RWPE1 (cell line): Measurements from ENCODE around the gene PLEKHM3.

Source experiments
- CTCF ChIA-PET: fragments of 350-600 bp; sonication (Branson Sonifier 250); formaldehyde crosslinking; extraction: SDS; loops from one replicate; lab custom pipeline; 2021; lab: Yijun Ruan, JAX
- POLR2A ChIA-PET: fragments of 400-600 bp; formaldehyde crosslinking; extraction: SDS; loops from one replicate; lab custom pipeline; 2020; ENCODE audit warnings: antibody characterized with exemption; ENCODE audit not compliant: low non-redundant PET; lab: Yijun Ruan, JAX
- DNase-seq: peaks from one replicate; pipeline ENCODE4 v3.0.0; 2012; ENCODE audit warnings: low spot score
- H3K27ac ChIP-seq: fragments of 450-650 bp; 2 replicates; pipeline ENCODE4 v1.5.1; 2017
- TF ChIP-seq, protein P1 (sequence below): fragments of 450-650 bp; conservative IDR thresholded peaks from 2 replicates; pipeline ENCODE4 v1.5.1; 2017; ENCODE audit warnings: low read depth, mild to moderate bottlenecking

Gene PLEKHM3

GRCh38 chr2:207926133-207926988, 99.0 kb downstream of the PLEKHM3 start:
- DNase-seq: no peak
- ChIA-PET POLR2A (no interaction called here), CTCF (no interaction called here)
- TF ChIP-seq, protein P1, sequence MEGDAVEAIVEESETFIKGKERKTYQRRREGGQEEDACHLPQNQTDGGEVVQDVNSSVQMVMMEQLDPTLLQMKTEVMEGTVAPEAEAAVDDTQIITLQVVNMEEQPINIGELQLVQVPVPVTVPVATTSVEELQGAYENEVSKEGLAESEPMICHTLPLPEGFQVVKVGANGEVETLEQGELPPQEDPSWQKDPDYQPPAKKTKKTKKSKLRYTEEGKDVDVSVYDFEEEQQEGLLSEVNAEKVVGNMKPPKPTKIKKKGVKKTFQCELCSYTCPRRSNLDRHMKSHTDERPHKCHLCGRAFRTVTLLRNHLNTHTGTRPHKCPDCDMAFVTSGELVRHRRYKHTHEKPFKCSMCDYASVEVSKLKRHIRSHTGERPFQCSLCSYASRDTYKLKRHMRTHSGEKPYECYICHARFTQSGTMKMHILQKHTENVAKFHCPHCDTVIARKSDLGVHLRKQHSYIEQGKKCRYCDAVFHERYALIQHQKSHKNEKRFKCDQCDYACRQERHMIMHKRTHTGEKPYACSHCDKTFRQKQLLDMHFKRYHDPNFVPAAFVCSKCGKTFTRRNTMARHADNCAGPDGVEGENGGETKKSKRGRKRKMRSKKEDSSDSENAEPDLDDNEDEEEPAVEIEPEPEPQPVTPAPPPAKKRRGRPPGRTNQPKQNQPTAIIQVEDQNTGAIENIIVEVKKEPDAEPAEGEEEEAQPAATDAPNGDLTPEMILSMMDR: no peak
- H3K27ac ChIP-seq: no peak overlapping the region

DNA sequence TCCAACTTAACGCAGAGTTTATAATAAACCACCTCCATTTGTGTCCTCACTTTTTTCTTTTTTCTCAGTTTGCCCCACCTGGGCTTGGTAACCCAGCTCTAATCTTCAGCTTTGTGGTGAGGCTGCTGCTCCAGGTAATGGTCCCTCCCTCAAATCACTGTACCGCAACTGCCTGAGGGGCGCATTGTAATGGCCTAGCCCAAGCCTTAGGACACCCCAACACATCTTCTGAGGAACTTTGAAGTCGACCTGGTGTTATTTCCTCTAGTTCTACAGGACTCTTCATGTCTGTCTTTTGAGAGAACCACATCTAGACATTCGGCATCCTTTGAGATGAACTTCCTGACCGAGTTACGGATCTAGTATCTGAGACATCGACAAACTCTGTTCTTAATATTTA, 99.7 kb downstream of the PLEKHM3 start:
- no peak overlapping the region for H3K27ac ChIP-seq
- POLR2A ChIA-PET: no interaction called here
- CTCF ChIA-PET: no interaction called here
- DNase-seq: no peak
- TF ChIP-seq, protein P1: no peak

- H3K27ac ChIP-seq: no peak overlapping the region
- ChIA-PET CTCF (interaction anchor here (0.6 kb wide), 3 partner anchors 53 to 157 kb away, joined by 3 to 4 read pairs (median 3); no protein-coding TSS in a partner anchor), POLR2A (no interaction called here)
- DNase-seq: no peak
- TF ChIP-seq, protein P1: no peak
Observed at GRCh38 chr2:207921606-207922005, 103.7 kb downstream of the PLEKHM3 start.

- TF ChIP-seq, protein P1: no peak
- ChIA-PET POLR2A (no interaction called here), CTCF (no interaction called here)
- H3K27ac ChIP-seq: no peak overlapping the region
- no peak for DNase-seq
Observed at GRCh38 chr2:207920721-207921120, 104.6 kb downstream of the PLEKHM3 start.

DNA sequence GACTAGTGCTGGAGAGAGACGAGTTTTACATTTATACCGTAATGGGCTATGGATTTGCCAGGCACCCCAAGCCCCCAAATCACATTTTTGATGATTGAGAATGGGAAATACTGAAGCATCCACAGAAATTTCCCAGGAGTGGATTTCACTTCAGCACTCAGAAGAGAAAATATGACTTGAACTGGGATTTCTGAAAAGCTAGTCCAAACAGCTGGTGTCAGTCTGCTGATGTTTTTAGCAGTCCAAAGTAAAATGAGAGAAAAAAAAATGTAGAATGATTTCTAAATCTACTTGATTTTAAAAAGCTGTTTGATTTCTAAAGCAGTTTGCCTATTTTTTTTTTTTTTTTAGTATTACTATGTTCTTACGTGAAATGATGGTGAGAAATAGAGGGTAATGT, 105.0 kb downstream of the PLEKHM3 start:
- POLR2A ChIA-PET: no interaction called here
- CTCF ChIA-PET: no interaction called here

DNA sequence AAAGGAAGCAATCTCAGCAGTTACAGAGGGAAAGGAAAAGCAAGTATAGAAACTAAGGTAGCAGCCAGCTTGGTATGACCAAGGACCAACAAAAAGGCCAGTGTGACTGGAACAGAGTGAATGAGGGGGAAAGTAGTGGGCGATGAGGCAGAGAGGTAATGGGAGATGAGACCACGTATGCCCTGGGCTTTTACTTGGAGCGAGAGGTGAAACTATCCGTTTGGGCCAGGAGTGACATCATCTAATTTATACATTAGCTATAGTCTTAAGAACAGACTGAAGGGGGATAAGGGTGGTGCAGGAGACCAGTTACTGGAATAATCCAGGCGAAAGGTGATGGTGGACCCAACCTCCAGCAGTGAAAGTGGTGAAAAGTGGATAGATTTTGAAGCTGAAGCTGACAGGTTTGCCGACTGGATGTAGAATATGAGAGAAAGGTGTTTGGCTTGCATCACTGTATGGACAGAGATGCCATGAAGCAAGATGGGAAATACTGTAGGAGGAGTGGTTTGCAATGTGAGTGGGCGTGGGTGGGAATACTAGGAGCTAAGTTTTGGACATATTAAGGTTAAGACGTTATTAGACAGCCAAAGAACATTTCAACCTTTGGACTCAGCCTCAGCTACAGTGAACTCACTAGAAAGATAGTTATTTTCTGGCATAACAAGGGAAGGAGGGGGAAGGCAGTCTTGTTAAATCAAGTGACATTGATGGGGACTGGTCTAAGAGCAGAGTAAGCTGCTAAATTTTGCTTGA, 106.0 kb downstream of the PLEKHM3 start:
- DNase-seq: no peak
- no peak overlapping the region for H3K27ac ChIP-seq
- CTCF ChIA-PET: no interaction called here
- TF ChIP-seq, protein P1: no peak
- POLR2A ChIA-PET: no interaction called here

More for the DNA sequence above, 105.0 kb downstream of the PLEKHM3 start:
- TF ChIP-seq, protein P1: no peak
- DNase-seq: no peak
- no peak overlapping the region for H3K27ac ChIP-seq
